Spinal cord (tissue), 10 donors: ENCODE data around the gene KCNMB3. TPM values are rescaled to one million over a fixed set of nuclear protein-coding genes. Genes with fewer than 3 reads are reported as not detected.
"Not testable (repeated sequence)": the region's sequence is repeated elsewhere in the genome, so short reads cannot be mapped to it uniquely, and the experiment has no call there.

Experiments
- DNase-seq, 6 donors: peaks; one replicate each; pipeline versions ENCODE4 v3.0.0 to v3.0.0-alpha.2; 2013 to 2015; ENCODE audit warnings: low spot score in 6 of 6, low read depth in 4 of 6
- H3K27ac ChIP-seq: one replicate; pipeline ENCODE4 v1.5.1; 2013; ENCODE audit warnings: low read depth, low read length, control low read depth
- H3K27me3 ChIP-seq: one replicate; pipeline ENCODE4 v1.6.1; 2013; ENCODE audit warnings: low read length; ENCODE audit not compliant: control insufficient read depth, insufficient read depth
- H3K36me3 ChIP-seq: one replicate; pipeline ENCODE4 v1.6.1; 2013; ENCODE audit warnings: low read length; ENCODE audit not compliant: control insufficient read depth, insufficient read depth
- H3K4me1 ChIP-seq: one replicate; pipeline ENCODE4 v1.6.1; 2013; ENCODE audit warnings: low read length; ENCODE audit not compliant: control insufficient read depth, insufficient read depth
- H3K4me3 ChIP-seq: one replicate; pipeline ENCODE4 v1.5.1; 2013; ENCODE audit warnings: low read depth, low read length, control low read depth
- H3K9me3 ChIP-seq: one replicate; pipeline ENCODE4 v1.6.1; 2013; ENCODE audit warnings: low read length; ENCODE audit not compliant: control insufficient read depth, insufficient read depth
- WGBS: methylation state at CpG from one replicate; pipeline ENCODE4 v1.1.5; 2013; ENCODE audit warnings: missing lambda C conversion rate; ENCODE audit not compliant: insufficient coverage; 5-methylcytosine and 5-hydroxymethylcytosine counted together
- polyA plus RNA-seq, 2 donors: library from polyadenylated mRNA; unstranded; fragments of 120-200 nt; gene quantifications; one replicate each; pipeline ENCODE4 v1.2.1, GENCODE V29; 2013; ENCODE audit not compliant: insufficient read length in 2 of 2
- total RNA-seq, 2 donors: library from RNA; depleted of rRNA in 1 of 2; stranded (reverse); fragments of 120-200 nt in 1 of 2; fragments of >200 nt in 1 of 2; gene quantifications; one replicate each; pipeline versions ENCODE4 v1.2.3 to v1.2.4, GENCODE V29; 2013 to 2014
- donor health status: healthy.

KCNMB3 gene
- total and polyA plus RNA-seq, 4 donors, result 3.2 to 6.3 (median 4.4) TPM

GRCh38 chr3:179224584-179224983, 26.3 kb downstream of the KCNMB3 start:
- H3K27me3 ChIP-seq, result no peaks in the 10 kb centered on the region
- no peak for DNase-seq
- no peak overlapping the region for H3K27ac ChIP-seq
- H3K4me1 ChIP-seq, result no peaks in the 10 kb centered on the region
- H3K9me3 ChIP-seq, result no peaks in the 10 kb centered on the region
- H3K36me3 ChIP-seq, result peaks cover 3% of the 10 kb centered on the region
- no peak overlapping the region for H3K4me3 ChIP-seq
- WGBS, result no CpG with 5 or more reads among the region's 1 CpG

- Histone ChIP-seq H3K9me3 (no peaks in the 10 kb centered on the region), H3K4me3 (no peak overlapping the region), H3K4me1 (no peaks in the 10 kb centered on the region), H3K36me3 (peaks cover 3% of the 10 kb centered on the region), H3K27me3 (no peaks in the 10 kb centered on the region), H3K27ac (no peak overlapping the region)
- no CpG with 5 or more reads among the region's 2 CpGs for WGBS
- no peak for DNase-seq
These were observed 27.4 kb downstream of the KCNMB3 start for GRCh38 chr3:179223548-179223947.

- not testable (repeated sequence) for H3K27ac ChIP-seq, H3K36me3 ChIP-seq, H3K9me3 ChIP-seq, H3K4me3 ChIP-seq, H3K4me1 ChIP-seq, H3K27me3 ChIP-seq, DNase-seq
- WGBS, result no CpG with 5 or more reads among the region's 1 CpG
These were observed 32.7 kb downstream of the KCNMB3 start for GRCh38 chr3:179218213-179218612.

- H3K27me3 ChIP-seq, H3K36me3 ChIP-seq, H3K4me1 ChIP-seq, H3K4me3 ChIP-seq, H3K9me3 ChIP-seq, DNase-seq, H3K27ac ChIP-seq: not testable (repeated sequence)
- WGBS, result no CpG with 5 or more reads among the region's 1 CpG
These were observed 35.4 kb downstream of the KCNMB3 start for GRCh38 chr3:179215550-179215949.

- no peak for DNase-seq
- no peak overlapping the region for H3K4me3 ChIP-seq
- H3K4me1 ChIP-seq, result no peaks in the 10 kb centered on the region
- WGBS, result 100% methylated on average over 1 of the region's 2 CpGs
- H3K27ac ChIP-seq, result no peak overlapping the region
- H3K36me3 ChIP-seq, result peaks cover 11% of the 10 kb centered on the region
- H3K9me3 ChIP-seq, result no peaks in the 10 kb centered on the region
- H3K27me3 ChIP-seq, result no peaks in the 10 kb centered on the region
These were observed 50.1 kb downstream of the KCNMB3 start for GRCh38 chr3:179200790-179201189.

GRCh38 chr3:179196700-179197099, 54.2 kb downstream of the KCNMB3 start:
- Histone ChIP-seq H3K27ac (no peak overlapping the region), H3K4me1 (no peaks in the 10 kb centered on the region), H3K9me3 (no peaks in the 10 kb centered on the region), H3K27me3 (no peaks in the 10 kb centered on the region), H3K36me3 (peaks cover 3% of the 10 kb centered on the region), H3K4me3 (no peak overlapping the region)
- DNase-seq, result no peak
- WGBS, result 60% methylated on average over 1 of the region's 4 CpGs

- H3K4me3 ChIP-seq, result no peak overlapping the region
- H3K4me1 ChIP-seq, result no peaks in the 10 kb centered on the region
- H3K27me3 ChIP-seq, result no peaks in the 10 kb centered on the region
- H3K36me3 ChIP-seq, result no peaks in the 10 kb centered on the region
- no peaks in the 10 kb centered on the region for H3K9me3 ChIP-seq
- no peak for DNase-seq
- no peak overlapping the region for H3K27ac ChIP-seq
- WGBS, result no CpG with 5 or more reads among the region's 1 CpG
These were observed 54.8 kb downstream of the KCNMB3 start for GRCh38 chr3:179196098-179196497.

GRCh38 chr3:179194931-179195330, 56.0 kb downstream of the KCNMB3 start:
- WGBS, result 60% methylated on average over 1 of the region's 4 CpGs
- Histone ChIP-seq H3K27ac (no peak overlapping the region), H3K9me3 (no peaks in the 10 kb centered on the region), H3K36me3 (no peaks in the 10 kb centered on the region), H3K4me1 (no peaks in the 10 kb centered on the region), H3K4me3 (no peak overlapping the region), H3K27me3 (no peaks in the 10 kb centered on the region)
- DNase-seq, result no peak

Other genes starting within 250 kb of the KCNMB3 start
- 10 to 100 TPM in 1 of 2 donors, 1 to 10 TPM in 1; 6.6 to 28.8 TPM for gene ZMAT3, start 179.3 kb downstream of the KCNMB3 start, total RNA-seq
- gene ZMAT3, start 179.3 kb downstream of the KCNMB3 start, polyA plus RNA-seq, result 10 to 100 TPM; 14.5 to 21.9 TPM
- 10 to 100 TPM; 40.3 to 46.4 TPM for gene PIK3CA, start 102.8 kb downstream of the KCNMB3 start, total RNA-seq
- gene PIK3CA, start 102.8 kb downstream of the KCNMB3 start, polyA plus RNA-seq, result 10 to 100 TPM; 15.3 to 25.0 TPM
- 10 to 100 TPM; 53.6 to 61.4 TPM for gene ZNF639, start 71.9 kb upstream of the KCNMB3 start, total RNA-seq
- 10 to 100 TPM; 46.6 to 55.7 TPM for gene ZNF639, start 71.9 kb upstream of the KCNMB3 start, polyA plus RNA-seq
- 10 to 100 TPM; 58.1 to 81.3 TPM for gene MFN1, start 96.6 kb upstream of the KCNMB3 start, total RNA-seq
- 10 to 100 TPM; 54.2 to 54.6 TPM for gene MFN1, start 96.6 kb upstream of the KCNMB3 start, polyA plus RNA-seq
- 100 to 1,000 TPM in 1 of 2 donors, 10 to 100 TPM in 1; 65.9 to 133 TPM for gene GNB4, start 200.4 kb upstream of the KCNMB3 start, total RNA-seq
- gene GNB4, start 200.4 kb upstream of the KCNMB3 start, polyA plus RNA-seq, result 10 to 100 TPM; 59.0 to 80.9 TPM